ENCODE measurements around the gene MBNL2.

DNA sequence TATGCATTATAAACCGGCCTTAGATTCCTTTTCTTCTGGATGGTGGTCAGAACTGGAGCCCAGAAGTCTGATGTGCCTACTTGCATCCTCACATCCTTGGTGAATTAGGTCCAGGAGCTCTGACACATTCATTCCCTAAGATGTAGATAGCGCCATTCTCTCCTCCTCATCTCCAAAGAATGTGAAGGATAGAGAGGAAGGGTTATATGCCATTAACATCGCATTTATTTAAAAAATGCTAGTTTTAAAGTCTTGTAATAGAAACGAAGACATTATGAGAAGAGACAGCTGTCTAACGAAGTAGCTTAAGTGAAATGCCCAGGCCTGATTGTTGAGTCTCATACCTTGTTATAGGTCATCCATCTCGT is 9.7 kb downstream of the MBNL2 start:
- TF ChIP-seq, protein P1, sequence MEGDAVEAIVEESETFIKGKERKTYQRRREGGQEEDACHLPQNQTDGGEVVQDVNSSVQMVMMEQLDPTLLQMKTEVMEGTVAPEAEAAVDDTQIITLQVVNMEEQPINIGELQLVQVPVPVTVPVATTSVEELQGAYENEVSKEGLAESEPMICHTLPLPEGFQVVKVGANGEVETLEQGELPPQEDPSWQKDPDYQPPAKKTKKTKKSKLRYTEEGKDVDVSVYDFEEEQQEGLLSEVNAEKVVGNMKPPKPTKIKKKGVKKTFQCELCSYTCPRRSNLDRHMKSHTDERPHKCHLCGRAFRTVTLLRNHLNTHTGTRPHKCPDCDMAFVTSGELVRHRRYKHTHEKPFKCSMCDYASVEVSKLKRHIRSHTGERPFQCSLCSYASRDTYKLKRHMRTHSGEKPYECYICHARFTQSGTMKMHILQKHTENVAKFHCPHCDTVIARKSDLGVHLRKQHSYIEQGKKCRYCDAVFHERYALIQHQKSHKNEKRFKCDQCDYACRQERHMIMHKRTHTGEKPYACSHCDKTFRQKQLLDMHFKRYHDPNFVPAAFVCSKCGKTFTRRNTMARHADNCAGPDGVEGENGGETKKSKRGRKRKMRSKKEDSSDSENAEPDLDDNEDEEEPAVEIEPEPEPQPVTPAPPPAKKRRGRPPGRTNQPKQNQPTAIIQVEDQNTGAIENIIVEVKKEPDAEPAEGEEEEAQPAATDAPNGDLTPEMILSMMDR (IDR thresholded peaks at IDR 0.05; ENCODE audit: low read length) = no peak
- TF ChIP-seq EZH2 (optimal IDR thresholded peaks at IDR 0.05; ENCODE audit: low read depth, low read length) (no peak), EZH2phosphoT487 (IDR thresholded peaks at IDR 0.05; ENCODE audit: low read length) (no peak)

Data from MM.1S (cell line).